ENCODE data around the gene GSE1.

GRCh38 chr16:85615014-85615851, 2.1 kb downstream of the GSE1 start:
- peak in 3 of 6 experiments; percentile 15 to 27 (median 22) for TF ChIP-seq CTCF (IDR thresholded peaks at IDR 0.05)
- peak in 2 of 4 donors; percentile 59 to 76 for TF ChIP-seq POLR2A (IDR thresholded peaks at IDR 0.05)
